Epithelial cell of proximal tubule (primary cell): ENCODE data around the gene NRDE2. TPM values are rescaled to one million over a fixed set of nuclear protein-coding genes. Genes with fewer than 3 reads are reported as not detected.

Source experiments
- DNase-seq: peaks from one replicate; pipeline ENCODE4 v3.0.0-alpha.2; 2011; ENCODE audit warnings: low read depth
- H3K4me3 ChIP-seq: 2 replicates; pipeline ENCODE4 v1.5.1; 2011; ENCODE audit warnings: low read depth, mild to moderate bottlenecking, low read length
- total RNA-seq: library from RNA; depleted of rRNA; stranded (reverse); fragments of >200 nt; gene quantifications from 2 replicates; pipeline ENCODE4 v1.2.3, GENCODE V29; 2015
- TF ChIP-seq, protein P1 (sequence below): conservative IDR thresholded peaks from 2 replicates; pipeline ENCODE4 v1.5.1; 2012; ENCODE audit warnings: low read depth, mild to moderate bottlenecking, low read length

Gene NRDE2
- total RNA-seq, 1 donor from 2014 or later = 16.5 TPM

DNA sequence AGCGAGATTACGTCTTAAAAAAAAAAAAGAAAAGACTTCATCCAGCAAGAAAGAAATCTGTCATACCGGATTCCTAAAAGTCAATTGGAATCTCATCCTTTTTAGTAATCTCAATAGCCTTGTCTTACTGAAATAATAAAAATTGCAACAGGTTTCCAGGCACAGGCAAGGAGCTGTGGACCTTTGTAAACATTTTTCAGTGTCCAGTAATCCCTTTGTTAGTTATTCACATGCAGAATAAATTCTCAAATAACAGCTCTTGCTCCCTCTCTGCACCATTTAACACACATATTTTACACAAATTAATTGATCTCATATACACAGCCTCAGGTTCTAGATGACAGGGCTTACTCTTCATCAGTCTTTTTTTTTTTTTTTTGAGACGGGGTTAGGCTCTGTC lies 43.1 kb upstream of the NRDE2 start:
- TF ChIP-seq, protein P1, sequence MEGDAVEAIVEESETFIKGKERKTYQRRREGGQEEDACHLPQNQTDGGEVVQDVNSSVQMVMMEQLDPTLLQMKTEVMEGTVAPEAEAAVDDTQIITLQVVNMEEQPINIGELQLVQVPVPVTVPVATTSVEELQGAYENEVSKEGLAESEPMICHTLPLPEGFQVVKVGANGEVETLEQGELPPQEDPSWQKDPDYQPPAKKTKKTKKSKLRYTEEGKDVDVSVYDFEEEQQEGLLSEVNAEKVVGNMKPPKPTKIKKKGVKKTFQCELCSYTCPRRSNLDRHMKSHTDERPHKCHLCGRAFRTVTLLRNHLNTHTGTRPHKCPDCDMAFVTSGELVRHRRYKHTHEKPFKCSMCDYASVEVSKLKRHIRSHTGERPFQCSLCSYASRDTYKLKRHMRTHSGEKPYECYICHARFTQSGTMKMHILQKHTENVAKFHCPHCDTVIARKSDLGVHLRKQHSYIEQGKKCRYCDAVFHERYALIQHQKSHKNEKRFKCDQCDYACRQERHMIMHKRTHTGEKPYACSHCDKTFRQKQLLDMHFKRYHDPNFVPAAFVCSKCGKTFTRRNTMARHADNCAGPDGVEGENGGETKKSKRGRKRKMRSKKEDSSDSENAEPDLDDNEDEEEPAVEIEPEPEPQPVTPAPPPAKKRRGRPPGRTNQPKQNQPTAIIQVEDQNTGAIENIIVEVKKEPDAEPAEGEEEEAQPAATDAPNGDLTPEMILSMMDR = no peak
- H3K4me3 ChIP-seq = no peak overlapping the region
- no peak for DNase-seq

DNA sequence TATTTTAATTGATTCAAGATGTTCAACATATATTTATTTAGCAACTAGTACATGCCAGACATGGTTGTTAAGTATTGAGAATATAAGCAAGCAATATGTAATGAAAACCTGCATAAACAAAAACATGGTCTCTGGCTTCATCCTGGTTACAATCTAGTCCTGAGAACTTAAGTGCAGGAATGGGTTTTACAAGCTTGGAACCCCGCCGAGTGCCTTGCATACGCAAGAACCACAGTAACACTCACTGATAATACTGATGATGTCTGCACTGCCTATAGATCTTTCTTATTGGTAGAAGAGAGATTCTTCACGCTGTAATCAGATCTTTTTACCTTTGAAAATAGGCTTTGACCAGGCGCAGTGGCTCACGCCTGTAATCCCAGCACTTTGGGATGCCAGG lies 42.1 kb upstream of the NRDE2 start:
- no peak overlapping the region for H3K4me3 ChIP-seq
- TF ChIP-seq, protein P1 = no peak
- no peak for DNase-seq

DNA sequence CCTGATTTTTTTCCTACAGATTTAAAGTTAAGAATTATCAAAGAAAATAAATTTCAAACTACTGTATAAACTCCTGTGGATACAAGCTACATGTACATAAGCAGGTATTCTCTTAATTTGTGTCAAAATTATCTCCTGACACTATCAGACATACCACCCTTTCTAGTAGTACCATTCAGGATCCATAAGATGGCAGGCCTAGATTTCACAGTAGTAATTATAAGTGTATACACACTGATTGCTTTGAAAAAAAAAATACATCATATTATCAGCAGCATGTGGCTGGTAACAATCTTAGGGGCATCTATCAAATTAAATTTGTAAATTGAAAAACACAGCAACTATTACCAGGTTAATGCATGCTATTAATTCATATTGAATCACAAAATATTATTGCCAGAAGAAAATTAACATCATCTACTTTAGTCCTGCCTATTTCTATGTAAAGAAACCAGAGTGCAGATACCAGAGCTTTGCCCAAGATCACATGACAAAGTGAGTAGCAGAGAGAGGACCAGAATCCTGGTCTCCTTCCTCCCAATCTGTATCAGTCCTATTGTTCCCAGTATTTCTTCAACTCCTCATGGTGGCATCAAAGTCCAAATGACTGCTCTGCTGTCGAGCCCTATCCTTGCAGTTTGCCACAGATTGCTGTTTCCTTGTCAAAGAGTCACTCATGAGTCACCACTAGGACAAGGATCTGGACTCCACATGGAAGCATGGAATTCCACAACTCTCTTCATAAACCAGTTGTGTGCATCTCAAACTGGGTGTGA lies 37.4 kb upstream of the NRDE2 start:
- no peak overlapping the region for H3K4me3 ChIP-seq
- TF ChIP-seq, protein P1 = no peak
- DNase-seq = no peak

DNA sequence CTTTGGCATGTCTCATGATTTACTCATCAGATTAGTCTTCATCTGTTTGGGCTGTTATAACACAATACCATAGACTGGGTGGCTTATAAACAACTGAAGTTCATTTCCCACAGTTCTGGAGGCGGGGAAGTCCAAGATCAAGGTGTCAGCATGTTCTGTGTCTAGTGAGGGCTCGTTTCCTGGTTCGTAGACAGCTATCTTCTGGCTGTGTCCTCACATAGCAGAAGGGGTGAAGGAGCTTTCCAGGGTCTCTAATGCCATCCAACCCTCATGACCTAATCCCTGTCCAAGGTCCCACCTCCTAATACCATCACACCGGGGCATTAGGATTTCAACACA lies 30.8 kb upstream of the NRDE2 start:
- DNase-seq = no peak
- TF ChIP-seq, protein P1 = no peak
- H3K4me3 ChIP-seq = no peak overlapping the region

DNA sequence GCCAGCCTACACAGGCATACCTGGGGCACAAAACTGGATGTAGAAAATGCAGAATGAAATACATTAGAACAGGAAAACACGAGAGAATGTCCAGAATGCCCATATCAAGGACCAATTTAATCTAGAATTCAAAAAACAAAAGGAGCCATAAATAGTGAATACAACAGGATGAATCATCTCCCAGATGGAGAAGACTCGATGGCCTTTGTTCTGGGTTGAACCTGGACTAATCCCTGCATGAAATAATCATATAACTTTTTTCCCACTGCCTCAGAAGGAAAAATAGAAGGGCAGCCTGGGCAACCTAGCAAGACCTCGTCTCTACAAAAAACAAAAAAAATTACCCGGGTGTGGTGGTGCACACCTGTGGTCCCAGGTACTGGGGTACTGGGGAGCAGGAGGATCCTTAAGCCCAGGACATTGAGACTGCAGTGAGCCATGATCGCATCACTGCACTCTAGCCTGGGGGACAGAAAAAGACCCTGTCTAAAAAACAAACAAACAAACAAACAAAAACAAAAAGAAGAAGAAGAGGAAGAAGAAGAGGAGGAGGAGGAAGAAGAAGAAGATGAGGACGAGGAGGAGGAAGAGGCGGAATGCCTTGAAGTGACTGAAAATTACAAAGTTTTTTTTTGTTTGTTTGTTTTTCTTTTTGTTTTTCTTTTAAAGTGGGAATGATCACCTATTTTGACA lies 30.3 kb upstream of the NRDE2 start:
- TF ChIP-seq, protein P1 = no peak
- no peak for DNase-seq
- H3K4me3 ChIP-seq = no peak overlapping the region

DNA sequence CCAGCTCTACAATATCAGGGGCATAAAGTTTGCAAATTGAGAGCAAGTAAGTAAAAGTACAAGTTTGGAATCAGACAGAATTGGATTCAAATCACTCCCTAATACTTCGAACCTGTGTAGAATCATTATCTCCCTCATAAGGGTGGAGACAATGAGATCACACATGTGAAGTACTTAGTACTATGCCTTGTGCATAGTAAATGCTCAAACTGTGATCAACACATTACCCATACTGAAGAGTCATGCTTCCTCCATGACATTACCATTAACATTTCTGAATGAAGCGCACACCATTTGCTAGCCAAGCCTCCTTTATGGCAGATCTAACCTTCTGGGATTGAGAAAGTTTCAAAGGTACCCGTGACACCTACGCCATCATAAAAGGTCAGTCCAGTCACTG lies 26.6 kb upstream of the NRDE2 start:
- TF ChIP-seq, protein P1 = no peak
- no peak overlapping the region for H3K4me3 ChIP-seq
- no peak for DNase-seq
